Loucy (cell line): ENCODE data around the gene DSG1.

Experiments
- CTCF ChIP-seq: fragments of 200-600 bp; sonication (generic); conservative IDR thresholded peaks from 2 replicates; pipeline ENCODE4 v1.5.1; 2014; ENCODE audit warnings: mild to moderate bottlenecking, antibody characterized with exemption, low read length
- EZH2phosphoT487 ChIP-seq: fragments of 200-600 bp; IDR thresholded peaks from 2 replicates; pipeline ENCODE4 v1.6.1; 2018; ENCODE audit warnings: antibody characterized with exemption, mild to moderate bottlenecking, moderate library complexity, borderline replicate concordance

- TF ChIP-seq CTCF, result no peak
- TF ChIP-seq EZH2phosphoT487, result no peak
Observed at GRCh38 chr18:31316974-31317373, 986 bp upstream of the DSG1 start.
